ENCODE data around the gene STX17.

GRCh38 chr9:99973455-99973854 lies 67.0 kb downstream of the STX17 start:
- TF ChIP-seq, protein P1, sequence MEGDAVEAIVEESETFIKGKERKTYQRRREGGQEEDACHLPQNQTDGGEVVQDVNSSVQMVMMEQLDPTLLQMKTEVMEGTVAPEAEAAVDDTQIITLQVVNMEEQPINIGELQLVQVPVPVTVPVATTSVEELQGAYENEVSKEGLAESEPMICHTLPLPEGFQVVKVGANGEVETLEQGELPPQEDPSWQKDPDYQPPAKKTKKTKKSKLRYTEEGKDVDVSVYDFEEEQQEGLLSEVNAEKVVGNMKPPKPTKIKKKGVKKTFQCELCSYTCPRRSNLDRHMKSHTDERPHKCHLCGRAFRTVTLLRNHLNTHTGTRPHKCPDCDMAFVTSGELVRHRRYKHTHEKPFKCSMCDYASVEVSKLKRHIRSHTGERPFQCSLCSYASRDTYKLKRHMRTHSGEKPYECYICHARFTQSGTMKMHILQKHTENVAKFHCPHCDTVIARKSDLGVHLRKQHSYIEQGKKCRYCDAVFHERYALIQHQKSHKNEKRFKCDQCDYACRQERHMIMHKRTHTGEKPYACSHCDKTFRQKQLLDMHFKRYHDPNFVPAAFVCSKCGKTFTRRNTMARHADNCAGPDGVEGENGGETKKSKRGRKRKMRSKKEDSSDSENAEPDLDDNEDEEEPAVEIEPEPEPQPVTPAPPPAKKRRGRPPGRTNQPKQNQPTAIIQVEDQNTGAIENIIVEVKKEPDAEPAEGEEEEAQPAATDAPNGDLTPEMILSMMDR (IDR thresholded peaks at IDR 0.05; ENCODE audit: poor library complexity), result no peak
- TF ChIP-seq EZH2phosphoT487 (IDR thresholded peaks at IDR 0.05; ENCODE audit: low read depth, severe bottlenecking, unreplicated experiment), result no peak
